Left ventricle myocardium inferior (tissue), 1 donor: Measurements from ENCODE around the gene PGGHG. TPM values are rescaled to one million over a fixed set of nuclear protein-coding genes. Genes with fewer than 3 reads are reported as not detected.

ENCODE experiments used
- DNase-seq: peaks from one replicate; pipeline ENCODE4 v3.0.0-alpha.2; 2020
- H3K27ac ChIP-seq: fragments of 200-600 bp; replicated peaks from 2 replicates; pipeline ENCODE4 v1.8.0; 2021
- H3K27me3 ChIP-seq: fragments of 200-600 bp; 2 replicates; pipeline ENCODE4 v1.8.0; 2021; ENCODE audit warnings: low read depth
- H3K36me3 ChIP-seq: fragments of 200-600 bp; 2 replicates; pipeline ENCODE4 v1.8.0; 2021
- H3K4me1 ChIP-seq: fragments of 200-600 bp; 2 replicates; pipeline ENCODE4 v1.8.0; 2021
- H3K4me3 ChIP-seq: fragments of 200-600 bp; 2 replicates; pipeline ENCODE4 v1.8.0; 2021; ENCODE audit warnings: mild to moderate bottlenecking, moderate library complexity
- H3K9me3 ChIP-seq: fragments of 200-600 bp; replicated peaks from 2 replicates; pipeline ENCODE4 v1.8.0; 2021
- CTCF ChIP-seq: fragments of 200-600 bp; IDR thresholded peaks from 2 replicates; pipeline ENCODE4 v1.8.0; 2021; ENCODE audit warnings: antibody characterized with exemption, mild to moderate bottlenecking, borderline replicate concordance
- intact Hi-C: fragments of 100-400 bp; cut with micrococcal nuclease; formaldehyde crosslinking; loops from one replicate; pipeline ENCODE4 v1.11.0; 2022
- total RNA-seq: library from RNA; stranded (reverse); fragmentation: NEBNext Ultra II Directional; extraction: Animal tissue kit (Norgen Biotek cat#: 25700); gene quantifications from one replicate; pipeline ENCODE4 v1.2.1, GENCODE V29; 2021
- donor health status: DM: no; HTN: yes; CAD: no; lungs with severe emphysema.

Gene PGGHG
- total RNA-seq, 1 donor from 2014 or later, result 7.2 TPM

DNA sequence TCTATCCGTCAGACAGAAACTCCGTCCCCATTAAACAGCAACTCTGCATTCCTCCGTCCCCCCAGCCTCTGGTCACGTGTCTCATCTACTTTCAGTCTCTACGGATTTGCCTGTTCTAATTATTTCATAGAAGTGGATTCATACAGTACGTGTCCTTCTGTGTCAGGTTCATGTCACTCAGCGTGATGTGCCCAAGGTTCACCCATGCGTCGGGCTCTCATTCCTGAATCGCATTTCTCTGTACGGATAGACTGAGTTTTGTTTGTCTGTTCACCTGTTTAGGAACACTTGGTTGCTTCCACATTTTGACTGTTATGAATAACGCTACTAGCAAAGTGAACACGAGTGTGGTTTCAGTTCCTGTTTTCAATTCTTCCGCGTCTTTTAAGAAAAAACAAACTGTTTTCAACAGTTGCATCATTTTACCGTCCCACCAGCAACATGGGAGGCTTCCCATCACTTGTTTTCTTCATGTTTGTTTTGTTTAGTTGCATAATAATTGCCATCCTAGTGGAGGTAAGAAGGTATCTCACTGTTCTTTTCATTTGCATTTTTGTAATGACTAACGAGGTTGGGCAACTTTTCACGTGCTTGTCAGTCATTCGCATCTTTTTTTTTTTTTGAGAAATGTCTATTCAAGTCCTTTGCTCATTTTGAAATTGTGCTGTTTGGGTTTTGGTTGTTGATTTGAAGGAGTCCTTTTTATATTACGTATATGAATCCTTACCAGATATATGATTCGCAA is 19.6 kb upstream of the PGGHG start:
- Histone ChIP-seq H3K9me3 (peaks cover 12% of the 10 kb centered on the region), H3K36me3 (no peaks in the 10 kb centered on the region), H3K27ac (peak overlapping the region; percentile 66), H3K27me3 (peaks cover 48% of the 10 kb centered on the region), H3K4me1 (no peaks in the 10 kb centered on the region), H3K4me3 (peak overlapping the region; percentile 48)
- TF ChIP-seq CTCF, result no peak
- DNase-seq, result no peak
- intact Hi-C loops, result no loop called here

DNA sequence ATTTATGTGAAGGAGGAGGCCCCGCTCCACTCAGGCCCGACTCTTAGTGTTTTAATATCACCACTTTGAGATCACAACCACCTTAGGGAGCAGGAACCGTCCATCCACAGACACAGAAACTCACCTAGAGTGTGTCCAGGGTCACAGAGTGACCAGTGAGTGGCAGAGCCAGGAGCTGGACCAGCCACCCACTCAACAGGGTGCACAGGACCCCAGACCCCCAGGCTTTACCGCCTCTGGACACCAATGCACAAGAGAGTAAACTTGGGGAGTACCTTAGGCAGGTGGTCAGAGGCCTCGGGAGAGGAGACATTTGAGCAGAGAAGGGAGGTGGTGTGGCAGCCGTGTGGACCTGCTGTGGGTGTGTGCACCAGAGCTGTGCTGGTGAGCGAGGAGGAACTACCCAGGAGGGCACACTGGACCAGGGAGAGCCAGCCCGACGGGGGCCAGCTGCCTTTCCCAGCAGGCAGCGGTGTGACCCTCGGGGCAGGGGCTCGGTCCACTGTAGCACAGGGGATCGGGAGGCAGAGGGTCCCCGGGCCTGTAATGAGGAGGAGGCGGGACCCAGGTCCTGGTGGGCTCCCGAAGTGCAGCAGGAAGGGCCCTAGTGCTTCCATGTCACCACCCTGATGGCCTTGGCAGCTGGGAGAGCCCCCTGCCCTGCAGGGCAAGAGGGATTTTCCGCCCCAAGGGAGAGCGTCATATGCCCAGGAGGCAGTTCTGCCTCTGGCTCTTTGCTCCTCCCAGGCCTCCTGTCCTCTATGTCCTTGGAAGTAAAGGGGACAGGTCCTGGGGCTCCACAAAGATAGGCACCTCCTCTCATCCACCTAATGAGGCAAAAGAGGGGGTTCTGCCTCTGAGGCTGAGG is 18.2 kb upstream of the PGGHG start:
- Histone ChIP-seq H3K36me3 (no peaks in the 10 kb centered on the region), H3K9me3 (peaks cover 8% of the 10 kb centered on the region), H3K4me3 (no peak overlapping the region), H3K27ac (peak overlapping the region; percentile 19), H3K4me1 (no peaks in the 10 kb centered on the region), H3K27me3 (peaks cover 48% of the 10 kb centered on the region)
- TF ChIP-seq CTCF, result no peak
- no peak for DNase-seq
- intact Hi-C loops, result no loop called here

DNA sequence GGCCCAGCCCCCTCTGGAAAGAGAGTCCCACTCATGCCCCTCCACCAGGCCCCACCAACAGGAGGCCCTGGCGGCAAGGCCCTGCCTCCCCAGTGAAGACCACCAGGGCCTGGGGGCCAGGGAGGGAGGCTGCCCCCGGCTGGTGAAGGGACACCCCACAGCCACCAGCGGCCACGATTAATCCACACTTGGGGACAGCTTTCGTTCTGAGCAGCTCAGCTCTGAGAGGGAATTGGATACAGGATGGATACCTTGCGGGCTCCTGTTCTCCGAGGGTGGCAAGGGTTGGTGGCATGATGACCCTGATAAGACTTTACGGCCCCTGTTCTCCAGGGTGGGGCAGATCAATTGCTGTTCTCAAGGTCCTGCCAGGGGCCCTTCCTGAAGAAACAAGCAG is 17.6 kb upstream of the PGGHG start:
- intact Hi-C loops, result no loop called here

GRCh38 chr11:272195-272930 is 16.6 kb upstream of the PGGHG start:
- intact Hi-C loops, result no loop called here
- Histone ChIP-seq H3K9me3 (no peaks in the 10 kb centered on the region), H3K27me3 (peaks cover 59% of the 10 kb centered on the region), H3K4me3 (no peak overlapping the region), H3K4me1 (no peaks in the 10 kb centered on the region), H3K36me3 (no peaks in the 10 kb centered on the region), H3K27ac (no peak overlapping the region)
- DNase-seq, result no peak
- TF ChIP-seq CTCF, result no peak

More for the DNA sequence above, 17.6 kb upstream of the PGGHG start:
- no peak overlapping the region for H3K27ac ChIP-seq
- H3K4me3 ChIP-seq, result no peak overlapping the region
- H3K36me3 ChIP-seq, result no peaks in the 10 kb centered on the region
- no peak for TF ChIP-seq CTCF
- H3K27me3 ChIP-seq, result peaks cover 49% of the 10 kb centered on the region
- DNase-seq, result no peak
- H3K4me1 ChIP-seq, result no peaks in the 10 kb centered on the region
- H3K9me3 ChIP-seq, result peaks cover 2% of the 10 kb centered on the region

- H3K4me1 ChIP-seq, result no peaks in the 10 kb centered on the region
- no peak for DNase-seq
- H3K4me3 ChIP-seq, result no peak overlapping the region
- TF ChIP-seq CTCF, result no peak
- intact Hi-C loops, result no loop called here
- H3K36me3 ChIP-seq, result no peaks in the 10 kb centered on the region
- H3K27me3 ChIP-seq, result peaks cover 61% of the 10 kb centered on the region
- H3K9me3 ChIP-seq, result no peaks in the 10 kb centered on the region
- H3K27ac ChIP-seq, result no peak overlapping the region
These were observed 16.1 kb upstream of the PGGHG start for GRCh38 chr11:272931-273198.
